Fibroblast of peridontal ligament (primary cell): ENCODE results near the gene G2E3.
"Not testable (repeated sequence)": the region's sequence is repeated elsewhere in the genome, so short reads cannot be mapped to it uniquely, and the experiment has no call there.

ENCODE experiments used
- DNase-seq: peaks from one replicate; pipeline ENCODE4 v3.0.0-alpha.2; 2010; ENCODE audit errors: extremely low read depth

Gene G2E3

GRCh38 chr14:30558675-30559555 is at the start of gene G2E3:
G2E3 (plus strand) TSS chr14:30559158; CDS start chr14:30581080, 21,922 bp downstream.
- peak; percentile 79 for DNase-seq

GRCh38 chr14:30517737-30518136 is 41.2 kb upstream of the G2E3 start:
- no peak for DNase-seq

DNA sequence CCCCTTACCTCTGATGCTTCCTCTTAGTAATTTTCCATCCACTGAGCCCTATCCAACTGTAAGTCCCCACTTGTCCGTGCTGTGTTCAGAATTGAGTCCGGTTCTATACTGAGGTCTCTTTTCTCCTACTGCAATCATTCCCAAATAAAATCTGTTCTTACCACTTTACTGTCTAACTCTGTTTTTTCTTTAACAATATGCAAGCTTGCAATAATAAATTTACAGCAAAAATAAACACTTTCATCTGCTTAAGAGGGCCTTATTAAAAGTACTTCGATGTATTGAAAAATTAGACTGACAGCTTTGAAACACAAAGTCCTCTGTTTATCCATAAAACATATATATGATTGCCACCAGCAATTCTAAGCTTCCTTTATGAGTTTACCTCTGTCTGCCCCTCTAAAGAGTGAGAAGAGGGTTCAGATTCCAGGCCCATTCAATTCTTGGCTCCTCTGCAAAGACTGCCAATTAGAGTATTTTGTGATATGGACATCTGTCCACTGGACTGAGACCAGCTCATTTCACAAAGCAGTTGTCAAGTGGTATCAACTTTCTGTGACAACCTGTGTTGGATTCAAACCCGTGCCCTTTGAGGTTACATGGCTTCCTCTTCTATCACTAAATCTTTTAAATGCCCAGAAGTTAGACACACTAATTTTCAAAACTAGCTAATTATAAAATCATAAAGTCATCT is 39.9 kb upstream of the G2E3 start:
- no peak for DNase-seq

DNA sequence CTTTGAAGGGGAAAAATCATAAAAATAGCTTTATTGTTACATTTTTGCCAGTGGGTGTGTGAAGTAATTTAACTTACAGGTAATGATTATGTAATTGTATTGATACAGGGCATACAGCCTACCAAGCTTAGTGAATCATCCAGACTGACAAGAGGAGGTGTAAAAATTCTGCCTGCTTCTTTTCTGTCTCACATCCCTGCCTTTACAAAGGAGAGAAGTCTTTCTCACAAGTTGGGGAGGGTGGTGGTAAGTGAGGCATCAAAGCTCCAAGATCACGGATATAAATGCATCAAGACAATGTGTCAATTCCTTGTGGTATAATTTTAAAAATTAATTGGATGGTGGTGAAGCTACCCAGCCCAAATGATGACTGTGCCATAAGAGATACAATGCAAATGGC is 39.0 kb upstream of the G2E3 start:
- no peak for DNase-seq

DNA sequence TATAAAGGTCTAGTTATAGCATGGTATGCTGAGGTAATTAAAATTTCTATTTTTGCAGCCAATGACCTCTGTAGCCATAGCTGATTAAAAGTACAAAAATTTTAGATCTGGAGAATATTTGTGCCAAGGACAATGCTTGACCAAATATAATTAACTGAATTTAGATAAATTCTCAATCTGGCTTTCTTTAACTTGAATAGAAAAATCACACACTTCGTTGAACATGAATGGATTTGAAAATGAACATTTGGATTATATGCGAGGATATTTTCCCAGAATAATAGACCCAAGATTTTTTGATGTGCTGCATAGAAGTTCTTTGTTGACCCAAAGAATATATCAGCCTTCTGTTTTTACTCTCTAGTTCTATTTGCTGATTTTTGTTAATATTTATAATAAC is 38.4 kb upstream of the G2E3 start:
- DNase-seq: no peak

GRCh38 chr14:30521899-30522736 is 36.8 kb upstream of the G2E3 start:
- peak; percentile 77 for DNase-seq

GRCh38 chr14:30525833-30526232 is 33.1 kb upstream of the G2E3 start:
- DNase-seq: peak; percentile 71

GRCh38 chr14:30527196-30527595 is 31.8 kb upstream of the G2E3 start:
- no peak for DNase-seq

DNA sequence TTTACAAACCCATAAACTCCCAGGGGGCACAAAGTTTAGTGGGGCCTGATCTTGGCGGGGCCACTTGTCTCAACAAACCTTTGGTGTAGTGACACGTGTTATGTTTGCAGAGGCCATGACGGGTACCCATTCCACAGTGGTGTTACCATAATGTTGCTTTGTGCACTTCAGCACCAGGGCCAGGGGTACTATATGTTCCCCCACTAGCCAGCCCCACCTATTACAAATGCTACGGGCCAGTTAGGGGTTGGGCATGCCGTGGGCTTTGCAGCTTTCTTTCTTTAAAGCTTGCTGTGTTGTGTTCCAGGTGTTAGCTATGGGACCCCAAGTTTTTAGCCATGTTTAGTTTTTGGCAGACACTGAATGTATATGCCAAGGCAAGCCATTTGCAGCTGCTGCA is 30.8 kb upstream of the G2E3 start:
- no peak for DNase-seq

GRCh38 chr14:30528778-30529642 is 29.9 kb upstream of the G2E3 start:
- DNase-seq: no peak

DNA sequence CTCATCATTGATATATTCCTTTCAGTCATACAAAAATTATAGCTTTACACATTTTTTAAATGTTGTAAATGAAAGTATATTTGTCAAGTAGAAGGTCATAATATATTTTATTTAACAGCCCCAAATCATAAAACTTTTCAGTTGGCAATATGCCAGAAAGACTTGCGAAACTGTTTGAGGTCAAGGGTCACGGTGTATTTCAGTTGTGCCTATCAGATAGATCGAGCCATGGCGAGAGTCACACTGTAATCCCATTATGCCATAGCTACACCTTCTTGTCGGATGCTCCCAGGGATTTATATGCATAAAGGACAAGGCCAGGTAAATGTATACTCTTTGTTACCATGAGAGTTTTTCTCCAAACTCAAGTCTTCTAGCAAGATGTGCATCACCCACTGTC is 26.7 kb upstream of the G2E3 start:
- peak; percentile 2 for DNase-seq

DNA sequence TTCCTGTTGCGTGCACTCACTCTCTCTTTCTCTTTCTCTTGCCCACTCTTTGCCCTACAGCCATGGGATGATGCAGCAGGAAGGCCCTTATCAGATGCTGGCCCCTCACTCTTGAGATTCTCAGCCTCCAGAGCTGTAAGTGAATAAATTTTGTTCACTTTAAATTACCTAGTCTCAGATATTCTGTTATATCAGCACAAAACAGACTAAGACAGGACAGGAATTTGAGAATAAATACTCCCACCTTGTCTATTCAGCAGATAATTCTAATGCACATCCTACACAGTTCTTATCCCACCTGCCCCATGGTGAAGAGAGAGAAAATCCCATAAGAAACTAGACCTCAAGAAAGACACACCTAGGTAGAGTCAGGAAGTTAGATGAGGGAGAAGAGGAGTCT is 25.8 kb upstream of the G2E3 start:
- DNase-seq: no peak

- no peak for DNase-seq
Measured at GRCh38 chr14:30541318-30541717, 17.6 kb upstream of the G2E3 start.

DNA sequence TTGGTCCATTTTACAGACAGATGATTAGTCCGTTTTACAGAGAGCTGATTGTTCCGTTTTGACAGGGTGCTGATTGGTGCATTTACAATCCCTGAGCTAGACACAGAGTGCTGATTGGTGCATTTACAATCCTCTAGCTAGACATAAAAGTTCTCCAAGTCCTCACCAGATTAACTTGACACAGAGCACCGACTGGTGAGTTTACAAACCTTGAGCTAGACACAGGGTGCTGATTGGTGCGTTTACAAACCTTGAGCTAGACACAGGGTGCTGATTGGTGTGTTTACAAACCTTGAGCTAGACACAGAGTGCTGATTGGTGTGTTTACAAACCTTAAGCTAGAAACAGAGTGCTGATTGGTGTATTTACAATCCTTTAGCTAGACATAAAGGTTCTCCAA is 12.2 kb upstream of the G2E3 start:
- not testable (repeated sequence) for DNase-seq

DNA sequence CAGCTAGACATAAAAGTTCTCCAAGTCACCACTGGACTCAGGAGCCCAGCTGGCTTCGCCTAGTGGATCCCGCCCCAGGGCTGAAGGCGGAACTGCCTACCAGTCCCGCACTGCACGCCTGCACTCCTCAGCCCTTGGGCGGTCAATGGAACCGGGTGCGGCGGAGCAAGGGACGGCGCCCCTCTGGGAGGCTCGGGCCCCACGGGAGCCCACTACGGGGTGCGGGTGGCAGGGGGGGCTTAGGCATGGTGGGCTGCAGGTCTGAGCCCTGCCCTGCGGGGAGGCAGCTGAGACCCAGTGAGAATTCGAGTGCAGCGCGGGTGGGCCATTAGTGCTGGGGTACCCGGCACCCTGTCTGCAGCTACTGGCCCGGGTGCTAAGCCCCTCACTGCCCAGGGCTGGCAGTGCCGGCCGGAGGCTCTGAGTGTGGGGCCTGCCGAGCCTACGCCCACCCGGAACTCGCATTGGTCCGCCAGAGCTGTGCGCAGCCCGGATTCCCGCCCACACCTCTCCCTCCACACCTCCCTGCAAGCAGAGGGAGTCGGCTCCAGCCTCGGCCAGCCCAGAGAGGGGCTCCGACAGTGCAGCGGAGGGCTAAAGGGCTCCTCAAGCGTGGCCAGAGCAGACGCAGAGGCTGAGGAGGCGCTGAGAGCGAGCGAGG is 11.4 kb upstream of the G2E3 start:
- no peak for DNase-seq

- no peak for DNase-seq
Measured at GRCh38 chr14:30550335-30550734, 8.6 kb upstream of the G2E3 start.

GRCh38 chr14:30551460-30551859 is 7.5 kb upstream of the G2E3 start:
- DNase-seq: peak; percentile 50

DNA sequence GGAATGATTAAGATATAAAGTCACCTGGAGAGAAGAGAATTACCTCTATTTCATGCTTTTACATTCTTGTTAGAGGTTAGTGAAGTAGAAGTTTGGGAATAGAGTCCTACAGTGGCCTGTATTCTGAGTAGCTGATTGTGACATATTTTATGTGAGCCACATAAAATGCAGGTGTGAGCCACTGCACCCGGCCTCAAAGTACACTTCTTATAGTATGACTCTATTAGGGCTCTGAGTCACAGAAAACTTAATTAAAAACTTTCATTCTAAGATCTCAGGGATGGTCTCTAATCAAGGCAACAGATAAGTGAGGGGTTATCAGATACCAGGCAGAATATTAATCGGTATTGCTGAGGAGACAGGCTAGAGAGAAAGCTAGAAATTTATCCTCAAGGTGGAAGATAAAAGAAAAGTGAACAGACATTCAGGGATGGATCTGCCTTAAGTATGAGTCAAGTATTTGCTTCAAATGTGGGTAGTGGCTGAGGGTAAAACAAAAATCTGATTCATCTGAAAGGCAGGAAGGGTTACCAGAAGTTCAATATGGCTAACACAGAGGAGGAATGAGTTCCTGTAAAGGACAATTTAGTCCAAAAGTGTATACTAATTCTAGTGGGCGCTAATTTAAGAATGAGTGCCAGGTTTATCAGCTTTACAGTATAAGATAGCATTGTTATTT is 5.5 kb upstream of the G2E3 start:
- DNase-seq: peak; percentile 71

- DNase-seq: no peak
Measured at GRCh38 chr14:30558362-30558674, 640 bp upstream of the G2E3 start.

DNA sequence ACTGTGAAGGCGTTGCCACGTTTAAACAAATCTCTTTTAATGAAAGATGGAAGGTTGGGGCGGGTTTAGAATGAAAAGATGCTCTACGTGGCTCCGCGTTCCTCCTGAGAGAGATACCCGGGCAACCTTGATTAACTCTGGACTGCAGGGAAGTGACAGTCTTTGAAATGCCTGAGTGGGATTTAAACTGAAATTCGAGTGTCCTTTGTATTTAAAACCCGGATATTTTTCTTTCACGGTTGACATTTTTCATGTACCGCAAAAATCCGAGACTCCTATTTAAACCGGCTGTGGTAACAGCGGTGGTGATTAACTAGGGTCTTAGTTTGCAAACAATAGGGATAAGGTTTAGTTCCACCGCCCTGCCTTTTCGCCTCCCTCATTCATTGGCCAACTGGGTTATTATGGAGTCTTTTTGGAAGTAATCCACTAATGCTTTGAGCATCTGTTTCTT is 707 bp downstream of the G2E3 start:
- DNase-seq: peak; percentile 59
